GM18519 (cell line): ENCODE data around the gene ADCY9.

ENCODE experiments used
- ATAC-seq: cut with Tn5 transposase; IDR thresholded peaks from one replicate; pipeline ENCODE4 v1.9.1; 2021; ENCODE audit warnings: mild to moderate bottlenecking, moderate library complexity; ENCODE audit not compliant: unreplicated experiment, low FRiP score

The ADCY9 gene

DNA sequence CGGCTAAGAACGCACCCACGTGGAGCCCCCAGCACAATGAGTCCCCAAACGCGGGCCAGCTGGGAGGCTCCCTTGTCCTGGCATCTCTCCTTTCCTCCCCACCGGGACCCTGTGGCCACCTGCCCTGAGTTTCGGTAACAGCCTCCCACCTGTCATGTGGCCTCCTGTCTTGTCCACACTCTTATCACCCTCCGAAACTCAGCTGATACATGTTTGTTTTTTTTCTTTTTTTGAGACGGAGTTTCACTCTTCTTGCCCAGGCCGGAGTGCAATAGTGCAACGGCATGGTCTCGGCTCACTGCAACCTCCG is 130.1 kb downstream of the ADCY9 start:
- ATAC-seq: no peak

DNA sequence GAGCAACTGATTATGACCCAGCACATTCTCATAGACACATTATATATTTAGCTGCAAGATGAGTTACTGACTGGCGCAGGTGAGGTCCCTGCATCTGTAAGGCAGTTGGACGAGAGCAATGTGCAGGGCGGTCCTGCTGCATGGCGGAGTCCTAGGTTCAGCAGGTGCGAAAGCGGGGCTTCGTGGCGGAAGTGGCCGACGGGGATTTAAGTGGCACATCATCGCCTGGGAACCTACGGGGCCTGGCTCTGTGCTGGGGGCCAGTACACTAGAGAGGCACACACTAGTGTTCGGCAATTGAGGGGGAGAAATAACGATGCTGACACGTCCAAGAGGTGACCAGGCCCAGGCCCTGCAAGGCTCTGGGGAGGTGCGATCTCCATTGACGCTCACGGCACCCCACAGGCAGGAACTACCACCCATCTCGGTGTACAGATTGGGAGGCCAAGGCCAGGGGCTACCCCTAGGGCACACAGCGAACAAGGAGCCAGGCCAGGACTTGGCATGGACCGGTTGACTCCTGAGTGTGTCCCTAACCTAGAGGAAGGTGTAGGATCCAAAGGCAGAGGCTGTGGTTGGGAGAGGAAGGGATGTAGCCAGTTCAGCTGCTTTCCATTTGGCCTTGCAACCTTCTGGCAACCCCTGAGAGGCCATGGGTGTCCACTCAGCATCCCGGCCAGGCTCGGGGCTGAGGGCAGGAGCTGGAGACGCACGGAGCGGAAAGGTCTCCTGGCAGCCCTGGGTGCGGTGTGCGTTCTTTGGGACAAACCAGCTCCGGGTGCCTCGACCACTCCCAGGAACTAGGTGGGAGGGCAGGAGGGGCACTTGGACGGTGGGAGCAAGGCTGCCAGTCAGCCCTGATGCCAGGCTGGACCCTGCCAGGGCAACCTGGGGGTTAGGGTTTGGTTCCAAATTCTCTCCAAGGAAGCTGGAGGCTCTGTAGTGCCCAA is 131.9 kb downstream of the ADCY9 start:
- ATAC-seq: no peak

DNA sequence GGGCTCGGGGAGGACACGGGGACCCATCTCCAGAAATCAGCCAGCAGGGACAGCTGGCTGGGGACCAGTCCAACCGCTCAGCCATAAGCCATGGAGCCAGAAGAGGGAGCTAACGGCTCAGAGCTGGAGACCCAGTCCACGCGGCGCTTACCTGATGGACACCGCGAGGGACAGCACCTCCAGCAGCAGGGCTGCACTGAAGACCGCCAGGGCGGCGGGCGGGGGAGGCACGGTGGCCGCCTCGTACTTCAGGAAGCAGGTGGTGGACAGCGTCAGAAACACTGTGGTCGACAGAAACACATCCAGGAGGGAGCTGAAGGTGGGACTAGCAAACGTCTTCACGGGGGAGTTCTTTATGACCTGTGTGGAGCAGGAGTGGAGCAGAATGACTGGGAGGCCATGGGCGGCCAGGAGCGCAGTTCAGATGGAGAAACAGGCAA is 133.1 kb downstream of the ADCY9 start:
- no peak for ATAC-seq

DNA sequence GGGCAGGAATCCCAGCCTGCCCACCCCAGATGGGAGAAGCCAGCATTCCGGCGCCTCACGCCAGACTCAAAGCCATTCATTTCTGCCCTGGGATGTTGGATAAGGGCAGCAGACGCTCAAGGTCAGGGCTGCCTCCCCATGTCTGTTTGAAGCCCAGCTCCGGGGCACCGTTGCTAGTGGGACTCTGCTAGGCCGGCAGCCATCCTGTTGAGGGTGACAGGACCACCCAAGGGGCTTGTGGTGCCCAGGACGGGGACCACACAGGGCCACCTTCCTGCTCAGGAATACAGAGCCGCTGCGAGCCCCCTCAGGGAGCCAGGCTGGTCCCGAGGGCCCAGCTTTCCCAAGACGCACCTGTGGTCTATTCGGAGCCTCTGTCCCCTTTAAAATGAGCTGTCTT is 134.0 kb downstream of the ADCY9 start:
- ATAC-seq: no peak

DNA sequence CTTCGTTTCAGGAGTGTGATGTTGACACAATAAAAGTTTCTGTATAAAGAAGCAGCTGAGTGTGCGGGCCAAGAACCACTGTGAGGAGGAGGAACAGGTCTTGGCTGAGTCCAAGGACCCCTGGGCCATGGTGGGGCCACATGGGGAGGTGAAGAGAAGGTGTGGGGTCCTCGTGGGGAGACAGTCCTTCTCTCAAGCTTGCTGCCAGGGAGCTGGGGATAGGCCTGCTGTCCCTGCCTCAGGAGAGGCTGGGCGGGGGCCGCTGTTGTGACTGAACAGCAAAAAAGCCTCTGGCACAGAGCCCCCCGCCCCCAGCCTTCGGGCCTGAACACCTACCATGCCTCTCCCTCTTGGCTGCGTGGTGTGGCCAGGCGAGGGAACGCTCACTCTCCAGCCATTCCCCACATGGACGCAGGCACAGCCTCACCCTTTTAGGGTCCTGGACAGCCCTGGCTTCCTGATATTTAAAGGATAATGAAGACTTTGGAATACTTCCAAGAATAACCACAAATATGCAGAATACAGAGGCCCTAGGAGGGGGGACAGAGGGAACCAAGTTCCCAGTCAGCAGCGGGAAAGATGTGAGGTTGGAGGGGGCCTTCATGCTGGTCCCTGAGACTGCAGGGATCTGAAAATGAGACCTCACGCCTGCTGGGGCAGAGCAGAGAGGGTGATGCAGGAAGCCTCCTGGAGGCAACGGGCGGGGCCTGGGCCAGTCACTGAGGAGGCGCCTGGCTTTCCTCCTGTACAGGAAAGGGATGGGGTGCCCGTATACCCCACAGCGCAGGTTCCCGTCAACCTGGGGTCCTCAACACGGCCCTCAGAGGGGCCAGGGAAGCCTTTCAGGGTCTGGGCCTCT is 135.8 kb downstream of the ADCY9 start:
- no peak for ATAC-seq

GRCh38 chr16:3979518-3979917 is 136.7 kb downstream of the ADCY9 start:
- ATAC-seq: no peak

- ATAC-seq: no peak
These were observed 137.2 kb downstream of the ADCY9 start for GRCh38 chr16:3979070-3979469.

DNA sequence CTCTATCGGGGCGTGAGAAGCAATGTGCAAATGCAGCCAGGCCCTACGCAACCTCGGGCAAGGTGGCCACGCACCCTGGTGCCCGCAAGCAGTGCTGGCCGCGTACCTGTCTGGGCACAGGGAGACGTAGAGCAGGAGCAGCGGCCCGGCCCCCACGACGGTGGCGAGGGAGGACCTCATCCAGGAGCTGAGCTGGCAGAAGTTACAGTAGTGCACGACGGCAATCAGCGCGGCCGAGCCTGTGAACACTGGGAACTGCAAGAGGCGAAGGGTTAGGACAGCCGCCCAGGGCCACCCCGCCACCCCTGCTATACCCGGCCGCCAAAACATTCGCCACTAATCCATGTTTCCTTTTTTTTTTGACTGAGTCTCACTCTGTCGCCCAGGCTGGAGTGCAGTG is 138.9 kb downstream of the ADCY9 start:
- no peak for ATAC-seq

- no peak for ATAC-seq
These were observed 141.5 kb downstream of the ADCY9 start for GRCh38 chr16:3974751-3975150.

GRCh38 chr16:3971706-3972105 is 144.5 kb downstream of the ADCY9 start:
- ATAC-seq: no peak

DNA sequence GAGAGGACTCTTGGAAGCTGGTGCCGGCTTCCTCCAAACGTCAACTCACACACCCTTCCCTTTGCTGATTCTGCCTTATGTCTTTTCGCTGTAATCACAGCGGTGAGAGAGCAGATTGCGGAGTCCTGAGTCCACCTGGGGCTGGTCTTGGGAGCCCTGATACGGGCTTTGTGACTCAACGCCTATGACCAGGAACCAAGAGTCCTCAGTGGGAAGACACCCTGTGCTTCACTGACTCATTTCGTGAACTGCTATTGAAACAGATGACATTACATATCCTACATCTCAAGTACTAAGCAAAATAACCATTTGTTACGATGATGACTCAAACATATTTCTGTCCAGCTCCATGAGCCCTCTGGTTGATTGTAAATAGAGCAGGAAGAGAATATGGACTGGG is 145.0 kb downstream of the ADCY9 start:
- ATAC-seq: no peak

- no peak for ATAC-seq
These were observed 147.7 kb downstream of the ADCY9 start for GRCh38 chr16:3968551-3968950.

GRCh38 chr16:3966681-3967080 is 149.6 kb downstream of the ADCY9 start:
- ATAC-seq: no peak

DNA sequence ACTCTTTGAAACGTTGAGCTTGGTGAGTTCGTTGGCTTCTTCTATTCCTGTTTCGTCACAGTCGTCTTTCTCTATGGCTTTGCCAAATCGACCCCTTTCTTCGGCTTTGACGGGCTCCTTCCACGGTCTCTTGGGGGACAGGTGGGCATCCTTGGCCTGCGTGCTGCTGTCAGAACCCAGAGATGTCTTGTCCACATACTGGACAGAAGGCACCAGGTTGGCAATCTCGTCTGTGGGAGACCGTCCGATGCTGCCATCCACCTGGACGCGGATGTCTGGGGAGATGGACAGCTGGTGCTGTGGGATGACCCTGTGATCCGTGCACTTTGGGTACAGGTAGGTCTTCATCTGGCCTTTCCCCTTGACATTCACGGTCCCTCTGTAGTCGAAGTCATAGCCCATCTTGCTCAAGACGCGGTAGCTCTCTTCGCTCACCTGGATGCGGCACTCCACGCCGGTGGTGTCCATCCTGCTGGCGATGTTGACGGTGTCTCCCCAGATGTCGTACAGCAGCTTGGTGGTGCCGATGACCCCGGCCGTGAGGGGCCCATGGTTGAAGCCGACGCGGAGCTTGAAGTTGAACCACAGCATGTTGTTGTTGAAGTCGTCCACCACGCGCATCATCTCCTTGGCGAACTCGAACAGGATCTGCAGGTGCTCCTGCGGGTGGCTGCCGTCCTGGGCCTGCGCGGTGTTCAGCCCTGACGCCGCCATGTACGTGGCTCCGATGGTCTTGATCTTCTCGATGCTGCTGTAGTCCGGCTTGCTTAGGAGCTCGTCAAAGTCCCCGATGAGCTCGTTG is 150.3 kb downstream of the ADCY9 start:
- no peak for ATAC-seq

- ATAC-seq: no peak
These were observed 150.9 kb downstream of the ADCY9 start for GRCh38 chr16:3965306-3965705.

- no peak for ATAC-seq
These were observed 151.5 kb downstream of the ADCY9 start for GRCh38 chr16:3964686-3965290.

DNA sequence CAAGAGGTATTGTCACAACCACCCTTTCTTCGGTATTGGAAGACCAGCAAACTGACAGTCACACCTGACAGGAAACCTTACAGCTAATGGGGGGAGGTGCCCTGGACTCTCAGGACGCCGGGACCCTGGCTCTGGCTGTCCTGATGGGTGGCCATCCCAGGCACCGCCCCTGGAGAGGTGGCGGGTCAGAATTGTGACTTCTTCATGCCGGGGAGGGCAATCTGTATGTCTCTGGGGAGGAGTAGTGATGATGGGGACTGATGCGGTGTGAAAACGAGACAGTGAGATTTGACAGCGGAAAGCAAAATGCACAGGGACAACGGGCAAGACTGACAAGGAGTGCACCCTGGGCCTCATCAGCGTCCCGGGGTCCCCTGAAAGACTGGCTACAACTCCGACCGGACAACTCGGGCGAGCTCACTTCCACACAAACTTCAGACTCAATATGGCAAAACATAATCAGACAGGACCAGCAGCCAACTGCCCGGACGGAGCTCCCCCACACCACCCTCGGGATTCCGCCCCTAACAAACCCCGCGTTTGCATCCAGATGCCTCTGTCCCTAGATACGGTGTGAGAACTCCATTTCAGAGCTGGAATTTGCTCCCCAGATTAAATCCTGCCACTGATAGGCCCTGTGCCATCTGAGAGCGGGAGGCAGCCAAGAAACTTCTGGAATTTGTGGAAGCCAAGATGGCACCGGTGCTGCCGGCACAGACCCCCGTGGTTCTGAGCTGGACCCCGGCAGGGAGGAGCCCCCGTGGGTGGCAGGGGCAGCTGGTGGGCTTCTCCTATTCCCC is 152.2 kb downstream of the ADCY9 start:
- no peak for ATAC-seq

DNA sequence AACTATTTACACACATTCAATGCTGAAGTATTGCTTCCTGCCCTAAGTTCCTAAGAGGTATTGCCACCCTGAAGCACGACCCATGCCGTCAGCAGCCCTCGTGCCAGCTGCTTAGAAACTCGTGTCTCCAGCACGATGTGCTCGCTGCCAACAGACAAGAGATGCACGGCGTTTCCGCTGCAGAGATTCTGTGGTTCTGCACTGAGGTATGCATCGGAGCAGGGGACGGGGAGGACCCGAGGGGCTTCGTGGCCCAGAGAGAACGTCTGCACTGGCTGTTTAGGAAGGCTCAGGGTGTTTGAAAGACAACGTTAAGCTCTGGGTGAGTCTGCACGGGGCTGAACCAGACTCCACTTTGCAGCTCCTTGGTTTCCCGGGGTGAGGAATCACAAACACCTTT is 153.0 kb downstream of the ADCY9 start:
- no peak for ATAC-seq

DNA sequence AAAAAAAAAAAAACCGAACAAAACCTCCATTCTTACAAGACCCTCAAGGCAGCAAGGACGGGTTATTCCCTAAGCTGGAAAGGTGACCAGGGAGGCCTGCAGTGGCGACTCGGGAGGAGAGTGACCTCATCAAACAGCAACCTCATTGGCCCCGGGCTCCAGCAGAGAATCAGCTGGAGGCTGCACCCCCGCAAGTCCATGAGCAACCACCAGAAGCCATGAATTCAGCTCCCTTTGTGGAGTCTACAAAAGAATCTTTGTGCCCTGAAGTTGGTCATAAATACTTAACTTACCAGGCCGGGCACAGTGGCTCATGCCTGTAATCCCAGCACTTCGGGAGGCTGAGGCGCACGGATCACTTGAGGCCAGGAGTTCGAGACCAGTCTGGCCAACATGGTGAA is 154.8 kb downstream of the ADCY9 start:
- ATAC-seq: no peak
